ENCODE results near the gene C6orf62. TPM values are rescaled to one million over a fixed set of nuclear protein-coding genes. Genes with fewer than 3 reads are reported as not detected.
A peak's percentile ranks its signal among the peaks of the same experiment; 100 is the strongest.
"Not testable (repeated sequence)": the region's sequence is repeated elsewhere in the genome, so short reads cannot be mapped to it uniquely, and the experiment has no call there.

C6orf62 gene
- total RNA-seq, 1 experiment from 2014 or later = 50.1 TPM

GRCh38 chr6:24721461-24722215 is 2.7 kb upstream of the C6orf62 start:
- H3K4me1 ChIP-seq = 0 out of 2 replicates have a peak, but pooled peaks cover 3% of the 10 kb centered on the region
- H3K27ac ChIP-seq = peak overlapping the region; percentile 96
- no peaks in the 10 kb centered on the region for H3K9me3 ChIP-seq (replicated peaks)
- peak overlapping the region; percentile 84 for H3K4me3 ChIP-seq
- no peak for DNase-seq
- 0 out of 2 replicates have a peak, but pooled peaks cover 3% of the 10 kb centered on the region for H3K36me3 ChIP-seq
- H3K27me3 ChIP-seq = no peaks in the 10 kb centered on the region

GRCh38 chr6:24720604-24721460 is 1.9 kb upstream of the C6orf62 start:
- Histone ChIP-seq H3K27me3 (no peaks in the 10 kb centered on the region), H3K4me3 (peak overlapping the region; percentile 84), H3K27ac (peak overlapping the region; percentile 96), H3K9me3 (replicated peaks) (no peaks in the 10 kb centered on the region), H3K4me1 (0 out of 2 replicates have a peak, but pooled peaks cover 3% of the 10 kb centered on the region), H3K36me3 (0 out of 2 replicates have a peak, but pooled peaks cover 3% of the 10 kb centered on the region)
- peak; percentile 98 for DNase-seq

GRCh38 chr6:24720131-24720603 is 1.2 kb upstream of the C6orf62 start:
- DNase-seq = peak; percentile 30 to 43

GRCh38 chr6:24718449-24719124 is 367 bp downstream of the C6orf62 start:
- H3K27ac ChIP-seq = peak overlapping the region; percentile 25
- peaks cover 20% of the 10 kb centered on the region for H3K36me3 ChIP-seq
- no peaks in the 10 kb centered on the region for H3K9me3 ChIP-seq (replicated peaks)
- no peak for DNase-seq
- H3K4me1 ChIP-seq = 0 out of 2 replicates have a peak, but pooled peaks cover 3% of the 10 kb centered on the region
- peak overlapping the region; percentile 84 for H3K4me3 ChIP-seq
- no peaks in the 10 kb centered on the region for H3K27me3 ChIP-seq

More at GRCh38 chr6:24720131-24720603, 1.2 kb upstream of the C6orf62 start:
- Histone ChIP-seq H3K36me3 (peaks cover 7% of the 10 kb centered on the region), H3K4me3 (peak overlapping the region; percentile 84), H3K9me3 (replicated peaks) (no peaks in the 10 kb centered on the region), H3K4me1 (0 out of 2 replicates have a peak, but pooled peaks cover 3% of the 10 kb centered on the region), H3K27ac (peak overlapping the region; percentile 96), H3K27me3 (no peaks in the 10 kb centered on the region)

GRCh38 chr6:24716602-24717148 is 2.3 kb downstream of the C6orf62 start:
- H3K27me3 ChIP-seq; DNase-seq; H3K27ac ChIP-seq; H3K4me1 ChIP-seq; H3K9me3 ChIP-seq (replicated peaks); H3K4me3 ChIP-seq: not testable (repeated sequence)
- peaks cover 31% of the 10 kb centered on the region for H3K36me3 ChIP-seq

- Histone ChIP-seq H3K4me1 (no peaks in the 10 kb centered on the region), H3K9me3 (replicated peaks) (no peaks in the 10 kb centered on the region), H3K27me3 (no peaks in the 10 kb centered on the region), H3K4me3 (no peak overlapping the region), H3K27ac (no peak overlapping the region), H3K36me3 (peaks cover 49% of the 10 kb centered on the region)
- no peak for DNase-seq
Observed at GRCh38 chr6:24710519-24711303, 8.2 kb downstream of the C6orf62 start.

- H3K27me3 ChIP-seq = no peaks in the 10 kb centered on the region
- no peak overlapping the region for H3K27ac ChIP-seq
- H3K4me1 ChIP-seq = no peaks in the 10 kb centered on the region
- DNase-seq = no peak
- no peak overlapping the region for H3K4me3 ChIP-seq
- peaks cover 48% of the 10 kb centered on the region for H3K36me3 ChIP-seq
- no peaks in the 10 kb centered on the region for H3K9me3 ChIP-seq (replicated peaks)
Observed at GRCh38 chr6:24709014-24709711, 9.8 kb downstream of the C6orf62 start.

- no peaks in the 10 kb centered on the region for H3K9me3 ChIP-seq (replicated peaks)
Observed at GRCh38 chr6:24708612-24709011, 10.3 kb downstream of the C6orf62 start.

GRCh38 chr6:24704468-24704867 is 14.5 kb downstream of the C6orf62 start:
- Histone ChIP-seq H3K4me3 (no peak overlapping the region), H3K36me3 (peaks cover 26% of the 10 kb centered on the region), H3K9me3 (replicated peaks) (no peaks in the 10 kb centered on the region), H3K4me1 (no peaks in the 10 kb centered on the region), H3K27ac (no peak overlapping the region), H3K27me3 (no peaks in the 10 kb centered on the region)
- DNase-seq = no peak

More at GRCh38 chr6:24708612-24709011, 10.3 kb downstream of the C6orf62 start:
- H3K4me1 ChIP-seq = no peaks in the 10 kb centered on the region
- no peak overlapping the region for H3K27ac ChIP-seq
- DNase-seq = no peak
- H3K4me3 ChIP-seq = no peak overlapping the region
- no peaks in the 10 kb centered on the region for H3K27me3 ChIP-seq
- peaks cover 45% of the 10 kb centered on the region for H3K36me3 ChIP-seq

GRCh38 chr6:24702720-24703282 is 16.2 kb downstream of the C6orf62 start:
- H3K4me3 ChIP-seq = no peak overlapping the region
- no peak for DNase-seq
- no peaks in the 10 kb centered on the region for H3K9me3 ChIP-seq (replicated peaks)
- no peak overlapping the region for H3K27ac ChIP-seq
- peaks cover 21% of the 10 kb centered on the region for H3K36me3 ChIP-seq
- H3K4me1 ChIP-seq = no peaks in the 10 kb centered on the region
- H3K27me3 ChIP-seq = no peaks in the 10 kb centered on the region

- Histone ChIP-seq H3K27me3 (no peaks in the 10 kb centered on the region), H3K4me1 (no peaks in the 10 kb centered on the region), H3K4me3 (no peak overlapping the region), H3K27ac (no peak overlapping the region), H3K9me3 (replicated peaks) (no peaks in the 10 kb centered on the region), H3K36me3 (peaks cover 5% of the 10 kb centered on the region)
- DNase-seq = no peak
Observed at GRCh38 chr6:24699521-24700359, 19.2 kb downstream of the C6orf62 start.

GRCh38 chr6:24696097-24696496 is 22.9 kb downstream of the C6orf62 start:
- H3K36me3 ChIP-seq = no peaks in the 10 kb centered on the region
- DNase-seq = no peak
- no peaks in the 10 kb centered on the region for H3K27me3 ChIP-seq
- no peak overlapping the region for H3K4me3 ChIP-seq
- no peak overlapping the region for H3K27ac ChIP-seq
- H3K4me1 ChIP-seq = no peaks in the 10 kb centered on the region
- H3K9me3 ChIP-seq (replicated peaks) = no peaks in the 10 kb centered on the region

Data from SJCRH30 (cell line).